Measurements from ENCODE around the gene AP1AR.
"Not testable (repeated sequence)": the region's sequence is repeated elsewhere in the genome, so short reads cannot be mapped to it uniquely, and the experiment has no call there.

The AP1AR gene

DNA sequence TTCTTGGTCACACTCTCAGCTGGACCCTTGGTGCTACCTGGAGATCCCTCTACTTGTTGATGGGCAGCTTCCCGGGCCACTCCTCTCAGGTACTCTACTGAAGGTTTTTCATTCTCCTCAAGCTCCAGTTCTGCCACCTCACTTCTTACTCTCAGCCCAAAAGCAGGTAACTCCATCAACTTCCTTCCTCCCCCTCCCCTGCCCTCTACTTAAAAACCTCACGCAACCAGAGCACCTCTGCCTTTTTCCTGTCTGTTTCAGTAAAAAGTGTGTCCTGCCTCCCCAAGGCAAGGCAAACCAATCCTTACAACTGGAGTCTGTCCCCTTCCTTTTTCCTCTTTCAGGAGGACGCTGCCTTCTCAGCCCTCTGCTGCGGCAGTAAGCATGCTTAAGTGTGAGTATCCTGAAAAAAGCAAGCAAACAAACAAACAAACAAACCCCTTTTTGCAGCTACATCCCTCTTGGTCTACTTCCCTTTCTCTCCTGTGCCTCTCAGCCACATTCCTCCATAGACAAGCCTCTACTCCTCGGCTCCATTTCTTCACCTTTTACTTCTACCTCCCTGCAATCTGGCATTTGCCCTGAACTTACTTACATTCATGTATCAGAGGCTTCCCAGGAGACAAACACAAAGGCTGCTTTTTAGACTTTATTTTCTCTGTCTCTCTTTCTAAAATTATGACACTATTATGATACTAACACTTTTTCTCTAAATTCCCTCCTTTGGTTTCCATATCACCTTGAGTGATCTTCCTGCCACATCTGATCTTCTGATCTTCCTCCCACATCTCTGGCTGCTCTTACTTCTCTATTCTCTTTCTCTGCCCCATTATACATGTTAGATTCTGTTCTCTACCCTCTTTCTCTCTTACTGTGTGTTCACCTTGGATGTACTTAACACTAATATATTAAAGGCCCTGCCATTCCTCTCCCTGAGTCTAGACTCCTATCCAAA, 71.0 kb downstream of the AP1AR start:
- no peak overlapping the region for H3K27ac ChIP-seq (ENCODE audit: low read depth, low read length)
- H2AK5ac ChIP-seq (ENCODE audit: low read length), result no peak overlapping the region
- H3K18ac ChIP-seq (ENCODE audit: low read length), result no peak overlapping the region
- H4K5ac ChIP-seq (ENCODE audit: low read length), result no peak overlapping the region
- H3K23ac ChIP-seq (ENCODE audit: low read length), result no peak overlapping the region
- H3K36me3 ChIP-seq (ENCODE audit: control insufficient read depth, insufficient read depth, low read length), result no peaks in the 10 kb centered on the region
- no peaks in the 10 kb centered on the region for H3K79me2 ChIP-seq (ENCODE audit: control insufficient read depth, insufficient read depth, low read length)
- H4K8ac ChIP-seq (ENCODE audit: low read depth, low read length), result no peak overlapping the region
- H3K79me1 ChIP-seq (ENCODE audit: low read length), result no peaks in the 10 kb centered on the region
- WGBS (ENCODE audit: extremely low coverage, insufficient coverage, low lambda C conversion rate), result no CpG with 5 or more reads among the region's 5 CpGs
- H3K9ac ChIP-seq (ENCODE audit: low read length), result no peak overlapping the region
- H3K4me2 ChIP-seq (ENCODE audit: low read length), result no peak overlapping the region
- H3K4me3 ChIP-seq (ENCODE audit: low read length), result no peak overlapping the region
- no peak overlapping the region for H2BK5ac ChIP-seq (ENCODE audit: low read length)
- DNase-seq, result no peak
- no peak overlapping the region for H2BK120ac ChIP-seq (ENCODE audit: low read depth, low read length)
- no peak overlapping the region for H3K4ac ChIP-seq (ENCODE audit: low read depth, low read length)
- no peaks in the 10 kb centered on the region for H3K4me1 ChIP-seq (ENCODE audit: control insufficient read depth, low read depth, low read length)
- no peak overlapping the region for H3K56ac ChIP-seq (ENCODE audit: low read length)
- no peak overlapping the region for H2BK15ac ChIP-seq (replicated peaks; ENCODE audit: low read depth)
- no peaks in the 10 kb centered on the region for H3K27me3 ChIP-seq (ENCODE audit: insufficient read depth, low read length, poor library complexity)

DNA sequence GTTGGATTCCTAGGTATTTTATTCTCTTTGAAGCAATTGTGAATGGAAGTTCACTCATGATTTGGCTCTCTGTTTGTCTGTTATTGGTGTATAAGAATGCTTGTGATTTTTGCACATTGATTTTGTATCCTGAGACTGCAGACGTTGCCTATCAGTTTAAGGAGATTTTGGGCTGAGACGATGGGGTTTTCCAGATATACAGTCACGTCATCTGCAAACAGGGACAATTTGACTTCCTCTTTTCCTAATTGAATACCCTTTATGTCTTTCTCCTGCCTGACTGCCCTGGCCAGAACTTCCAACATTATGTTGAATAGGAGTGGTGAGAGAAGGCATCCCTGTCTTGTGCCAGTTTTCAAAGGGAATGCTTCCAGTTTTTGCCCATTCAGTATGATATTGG, 73.9 kb downstream of the AP1AR start:
- not testable (repeated sequence) for H3K79me1 ChIP-seq (ENCODE audit: low read length); H2AK5ac ChIP-seq (ENCODE audit: low read length); H3K27me3 ChIP-seq (ENCODE audit: insufficient read depth, low read length, poor library complexity); H3K36me3 ChIP-seq (ENCODE audit: control insufficient read depth, insufficient read depth, low read length); H2BK120ac ChIP-seq (ENCODE audit: low read depth, low read length); H3K56ac ChIP-seq (ENCODE audit: low read length); H4K5ac ChIP-seq (ENCODE audit: low read length); H3K4me3 ChIP-seq (ENCODE audit: low read length); H2BK15ac ChIP-seq (replicated peaks; ENCODE audit: low read depth); H3K79me2 ChIP-seq (ENCODE audit: control insufficient read depth, insufficient read depth, low read length); H3K27ac ChIP-seq (ENCODE audit: low read depth, low read length); H3K18ac ChIP-seq (ENCODE audit: low read length); H4K8ac ChIP-seq (ENCODE audit: low read depth, low read length); H3K4ac ChIP-seq (ENCODE audit: low read depth, low read length); H3K9ac ChIP-seq (ENCODE audit: low read length); H3K23ac ChIP-seq (ENCODE audit: low read length); H3K4me1 ChIP-seq (ENCODE audit: control insufficient read depth, low read depth, low read length); H2BK5ac ChIP-seq (ENCODE audit: low read length); H3K4me2 ChIP-seq (ENCODE audit: low read length); DNase-seq
- WGBS (ENCODE audit: extremely low coverage, insufficient coverage, low lambda C conversion rate), result no CpG with 5 or more reads among the region's 3 CpGs

DNA sequence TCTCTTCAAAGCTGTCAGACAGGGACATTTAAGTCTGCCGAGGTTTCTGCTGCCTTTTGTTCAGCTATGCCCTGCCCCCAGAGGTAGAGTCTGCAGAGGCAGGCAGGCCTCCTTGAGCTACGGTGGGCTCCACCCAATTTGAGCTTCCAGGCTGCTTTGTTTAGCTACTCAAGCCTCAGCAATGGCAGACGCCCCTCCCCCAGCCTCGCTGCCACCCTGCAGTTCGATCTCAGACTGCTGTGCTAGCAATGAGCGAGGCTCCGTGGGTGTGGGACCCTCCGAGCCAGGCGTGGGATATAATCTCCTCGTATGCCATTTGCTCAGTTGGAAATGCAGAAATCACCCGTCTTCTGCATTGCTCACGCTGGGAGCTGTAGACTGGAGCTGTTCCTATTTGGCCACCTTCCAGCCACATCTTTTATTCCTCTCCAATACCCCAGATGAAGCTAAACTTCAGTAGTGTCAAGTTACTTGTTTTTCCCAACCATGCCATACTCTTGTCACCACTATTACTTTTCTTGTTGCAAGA, 77.7 kb downstream of the AP1AR start:
- peak; percentile 70 for DNase-seq
- H3K23ac ChIP-seq (ENCODE audit: low read length), result not testable (repeated sequence)

DNA sequence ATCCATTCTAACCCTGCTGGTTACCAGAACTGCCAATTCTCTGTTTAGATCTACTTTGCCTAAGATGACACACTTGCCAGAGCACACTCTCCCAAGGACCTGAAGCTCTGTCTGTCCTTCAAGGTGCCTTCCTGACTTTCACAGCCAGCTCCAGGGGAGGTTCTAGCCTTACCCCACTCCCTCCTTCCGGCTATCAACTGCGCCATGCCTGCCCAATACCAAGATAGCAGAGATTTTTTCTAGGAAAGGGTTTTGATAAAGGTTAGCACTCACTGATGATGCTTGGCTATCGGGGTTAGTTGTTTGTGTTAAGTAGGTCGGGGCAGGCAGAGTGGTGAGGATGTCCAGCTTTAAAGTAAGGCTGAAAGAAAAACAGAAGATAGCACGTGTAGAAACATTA, 79.9 kb downstream of the AP1AR start:
- no peak overlapping the region for H2AK5ac ChIP-seq (ENCODE audit: low read length)
- no peak overlapping the region for H3K4me2 ChIP-seq (ENCODE audit: low read length)
- H3K56ac ChIP-seq (ENCODE audit: low read length), result no peak overlapping the region
- no peak overlapping the region for H3K23ac ChIP-seq (ENCODE audit: low read length)
- H3K79me2 ChIP-seq (ENCODE audit: control insufficient read depth, insufficient read depth, low read length), result no peaks in the 10 kb centered on the region
- no peak overlapping the region for H2BK120ac ChIP-seq (ENCODE audit: low read depth, low read length)
- no peak overlapping the region for H4K5ac ChIP-seq (ENCODE audit: low read length)
- H3K9ac ChIP-seq (ENCODE audit: low read length), result no peak overlapping the region
- H3K18ac ChIP-seq (ENCODE audit: low read length), result no peak overlapping the region
- H2BK15ac ChIP-seq (replicated peaks; ENCODE audit: low read depth), result no peak overlapping the region
- peaks cover 2% of the 10 kb centered on the region for H3K4me1 ChIP-seq (ENCODE audit: control insufficient read depth, low read depth, low read length)
- H3K36me3 ChIP-seq (ENCODE audit: control insufficient read depth, insufficient read depth, low read length), result no peaks in the 10 kb centered on the region
- no peak overlapping the region for H4K8ac ChIP-seq (ENCODE audit: low read depth, low read length)
- no peak overlapping the region for H3K4me3 ChIP-seq (ENCODE audit: low read length)
- H3K79me1 ChIP-seq (ENCODE audit: low read length), result no peaks in the 10 kb centered on the region
- 100% methylated on average over 2 of the region's 5 CpGs for WGBS (ENCODE audit: extremely low coverage, insufficient coverage, low lambda C conversion rate)
- no peaks in the 10 kb centered on the region for H3K27me3 ChIP-seq (ENCODE audit: insufficient read depth, low read length, poor library complexity)
- DNase-seq, result no peak
- no peak overlapping the region for H2BK5ac ChIP-seq (ENCODE audit: low read length)
- no peak overlapping the region for H3K4ac ChIP-seq (ENCODE audit: low read depth, low read length)
- no peak overlapping the region for H3K27ac ChIP-seq (ENCODE audit: low read depth, low read length)

More for the DNA sequence above, 77.7 kb downstream of the AP1AR start:
- not testable (repeated sequence) for H4K5ac ChIP-seq (ENCODE audit: low read length); H3K4me2 ChIP-seq (ENCODE audit: low read length); H3K79me1 ChIP-seq (ENCODE audit: low read length); H4K8ac ChIP-seq (ENCODE audit: low read depth, low read length); H3K79me2 ChIP-seq (ENCODE audit: control insufficient read depth, insufficient read depth, low read length); H3K9ac ChIP-seq (ENCODE audit: low read length); H3K27ac ChIP-seq (ENCODE audit: low read depth, low read length); H3K4me3 ChIP-seq (ENCODE audit: low read length); H2BK5ac ChIP-seq (ENCODE audit: low read length); H2BK15ac ChIP-seq (replicated peaks; ENCODE audit: low read depth); H3K4me1 ChIP-seq (ENCODE audit: control insufficient read depth, low read depth, low read length); H3K18ac ChIP-seq (ENCODE audit: low read length); H3K27me3 ChIP-seq (ENCODE audit: insufficient read depth, low read length, poor library complexity); H3K4ac ChIP-seq (ENCODE audit: low read depth, low read length); H2AK5ac ChIP-seq (ENCODE audit: low read length); H3K36me3 ChIP-seq (ENCODE audit: control insufficient read depth, insufficient read depth, low read length); H2BK120ac ChIP-seq (ENCODE audit: low read depth, low read length)
- peak overlapping the region; percentile 60 for H3K56ac ChIP-seq (ENCODE audit: low read length)
- WGBS (ENCODE audit: extremely low coverage, insufficient coverage, low lambda C conversion rate), result no CpG with 5 or more reads among the region's 12 CpGs

GRCh38 chr4:112312610-112313239, 81.1 kb downstream of the AP1AR start:
- Histone ChIP-seq H3K4me3 (ENCODE audit: low read length) (no peak overlapping the region), H2AK5ac (ENCODE audit: low read length) (no peak overlapping the region), H3K79me2 (ENCODE audit: control insufficient read depth, insufficient read depth, low read length) (no peaks in the 10 kb centered on the region), H2BK120ac (ENCODE audit: low read depth, low read length) (no peak overlapping the region), H3K9ac (ENCODE audit: low read length) (no peak overlapping the region), H3K4me1 (ENCODE audit: control insufficient read depth, low read depth, low read length) (peaks cover 2% of the 10 kb centered on the region), H3K56ac (ENCODE audit: low read length) (no peak overlapping the region), H4K5ac (ENCODE audit: low read length) (no peak overlapping the region), H3K79me1 (ENCODE audit: low read length) (no peaks in the 10 kb centered on the region), H3K4ac (ENCODE audit: low read depth, low read length) (no peak overlapping the region), H3K36me3 (ENCODE audit: control insufficient read depth, insufficient read depth, low read length) (no peaks in the 10 kb centered on the region), H3K4me2 (ENCODE audit: low read length) (no peak overlapping the region), H3K23ac (ENCODE audit: low read length) (no peak overlapping the region), H3K27me3 (ENCODE audit: insufficient read depth, low read length, poor library complexity) (no peaks in the 10 kb centered on the region), H3K18ac (ENCODE audit: low read length) (no peak overlapping the region), H2BK15ac (replicated peaks; ENCODE audit: low read depth) (no peak overlapping the region), H3K27ac (ENCODE audit: low read depth, low read length) (no peak overlapping the region), H4K8ac (ENCODE audit: low read depth, low read length) (no peak overlapping the region), H2BK5ac (ENCODE audit: low read length) (no peak overlapping the region)
- no peak for DNase-seq
- no CpG with 5 or more reads among the region's 5 CpGs for WGBS (ENCODE audit: extremely low coverage, insufficient coverage, low lambda C conversion rate)
